Fibroblast of lung (primary cell): ENCODE measurements around the gene PSMA4. TPM values are rescaled to one million over a fixed set of nuclear protein-coding genes. Genes with fewer than 3 reads are reported as not detected.

Experiments
- DNase-seq, 2 donors: peaks; one replicate each; pipeline versions ENCODE4 v3.0.0 to v3.0.0-alpha.2; 2010; ENCODE audit warnings: low read depth in 2 of 2
- H2AFZ ChIP-seq: 2 replicates; pipeline ENCODE4 v1.5.1; 2012; ENCODE audit warnings: low read length, control low read depth, inconsistent platforms
- H3K27ac ChIP-seq: 2 replicates; pipeline ENCODE4 v1.5.1; 2011; ENCODE audit warnings: low read length, control low read depth; ENCODE audit not compliant: insufficient read depth
- H3K27me3 ChIP-seq: 2 replicates; pipeline ENCODE4 v1.5.1; 2011; ENCODE audit warnings: mild to moderate bottlenecking, low read length; ENCODE audit not compliant: control insufficient read depth, insufficient read depth
- H3K36me3 ChIP-seq: 2 replicates; pipeline ENCODE4 v1.5.1; 2011; ENCODE audit warnings: low read length; ENCODE audit not compliant: control insufficient read depth, insufficient read depth
- H3K4me1 ChIP-seq: 2 replicates; pipeline ENCODE4 v1.5.1; 2011; ENCODE audit warnings: low read length; ENCODE audit not compliant: control insufficient read depth, insufficient read depth; ENCODE audit errors: extremely low read depth
- H3K4me2 ChIP-seq: 2 replicates; pipeline ENCODE4 v1.5.1; 2011; ENCODE audit warnings: low read length, control low read depth; ENCODE audit not compliant: insufficient read depth; ENCODE audit errors: extremely low read depth
- H3K4me3 ChIP-seq, 4 experiments: fragments of 200-600 bp in 1 of 4; sonication (generic) in 1 of 4; replicated peaks in 1 of 4; 2 replicates each; pipeline ENCODE4 v1.5.1; 2011 to 2016; ENCODE audit warnings: low read length in 4 of 4, low read depth in 3 of 4, mild to moderate bottlenecking in 3 of 4, control low read depth in 2 of 4, inconsistent platforms in 1 of 4, mixed read lengths in 1 of 4; ENCODE audit not compliant: insufficient read depth in 1 of 4; ENCODE audit errors: control extremely low read depth in 1 of 4
- H3K79me2 ChIP-seq: 2 replicates; pipeline ENCODE4 v1.5.1; 2012; ENCODE audit warnings: mild to moderate bottlenecking, low read length, inconsistent platforms; ENCODE audit not compliant: control insufficient read depth, insufficient read depth
- H3K9ac ChIP-seq: 2 replicates; pipeline ENCODE4 v1.5.1; 2011; ENCODE audit warnings: mild to moderate bottlenecking, low read length, control low read depth; ENCODE audit not compliant: insufficient read depth
- H3K9me3 ChIP-seq: 2 replicates; pipeline ENCODE4 v1.5.1; 2012; ENCODE audit warnings: low read depth, low read length; ENCODE audit not compliant: control insufficient read depth, insufficient read depth
- H4K20me1 ChIP-seq: 2 replicates; pipeline ENCODE4 v1.5.1; 2011; ENCODE audit warnings: low read length; ENCODE audit not compliant: control insufficient read depth, insufficient read depth; ENCODE audit errors: extremely low read depth
- CTCF ChIP-seq, 2 donors: IDR thresholded peaks in 1 of 2; conservative IDR thresholded peaks in 1 of 2; 1 replicate in 1 of 2; 2 replicates in 1 of 2; pipeline ENCODE4 v1.5.1; 2011 to 2012; ENCODE audit warnings: low read length in 2 of 2, control low read depth in 1 of 2, inconsistent platforms in 1 of 2, low read depth in 1 of 2, mild to moderate bottlenecking in 1 of 2
- EZH2 ChIP-seq: IDR thresholded peaks from 2 replicates; pipeline ENCODE4 v1.5.1; 2012; ENCODE audit warnings: low read length, control low read depth, mild to moderate bottlenecking; ENCODE audit errors: missing control alignments
- polyA minus RNA-seq: library from RNA; depleted of rRNA, polyadenylated mRNA; stranded (reverse); fragments of >200 nt; gene quantifications from 2 replicates; pipeline ENCODE4 v1.2.3, GENCODE V29; 2011; ENCODE audit warnings: low replicate concordance
- polyA plus RNA-seq, 2 donors: library from polyadenylated mRNA; depleted of rRNA in 1 of 2; stranded (reverse) in 1 of 2; unstranded in 1 of 2; fragments of >200 nt; gene quantifications; 2 replicates each; pipeline ENCODE4 v1.2.1, GENCODE V29; 2011 to 2012; ENCODE audit warnings: missing spikeins in 1 of 2
- total RNA-seq: library from RNA; depleted of rRNA; stranded (reverse); fragments of >200 nt; gene quantifications from 2 replicates; pipeline ENCODE4 v1.2.1, GENCODE V29; 2014

PSMA4 gene
- total RNA-seq = 161 and 195 TPM in 2 replicates
- polyA plus RNA-seq = 404 and 413 TPM in 2 replicates
- polyA plus RNA-seq (2012) = 252 and 265 TPM in 2 replicates
- polyA minus RNA-seq = 9.9 and 17.1 TPM in 2 replicates

GRCh38 chr15:78540141-78540870 is at the start of gene PSMA4:
Gene PSMA4, plus strand, starts transcription at chr15:78540444. Its CDS starts 1,484 bp downstream, at chr15:78541928.
- peak; percentile 80 to 88 for DNase-seq
- no peaks in the 10 kb centered on the region for H3K4me1 ChIP-seq
- peak within 1 kb of the TSS; percentile 98 for H3K4me2 ChIP-seq
- H4K20me1 ChIP-seq = no peaks in the 10 kb centered on the region
- H3K36me3 ChIP-seq = peaks cover 4% of the 10 kb centered on the region
- H2AFZ ChIP-seq = peak within 1 kb of the TSS; percentile 95
- peaks cover 31% of the 10 kb centered on the region for H3K79me2 ChIP-seq
- no peaks in the 10 kb centered on the region for H3K27me3 ChIP-seq
- peak within 1 kb of the TSS; percentile 62 to 98 (median 86) for H3K4me3 ChIP-seq
- peak within 1 kb of the TSS; percentile 84 for H3K27ac ChIP-seq
- peak within 1 kb of the TSS; percentile 96 for H3K9ac ChIP-seq
- H3K9me3 ChIP-seq = no peaks in the 10 kb centered on the region
- TF ChIP-seq CTCF (conservative IDR thresholded peaks at IDR 0.05 in 1 of 2, IDR thresholded peaks at IDR 0.05 in 1 of 2; ENCODE audit: low read depth in 1 of 2, low read length in 2 of 2) = no peak
- no peak for TF ChIP-seq EZH2

GRCh38 chr15:78492872-78493271 is 47.4 kb upstream of the PSMA4 start:
- DNase-seq = peak; percentile 39 to 51
- H3K27ac ChIP-seq = no peak overlapping the region

More at GRCh38 chr15:78492872-78493271, 47.4 kb upstream of the PSMA4 start:
- Histone ChIP-seq H3K4me3 (no peak overlapping the region), H3K9ac (no peak overlapping the region), H3K9me3 (no peaks in the 10 kb centered on the region), H3K4me1 (no peaks in the 10 kb centered on the region), H3K36me3 (peaks cover 7% of the 10 kb centered on the region), H3K4me2 (no peak overlapping the region), H3K79me2 (no peaks in the 10 kb centered on the region), H2AFZ (no peak overlapping the region), H3K27me3 (no peaks in the 10 kb centered on the region), H4K20me1 (no peaks in the 10 kb centered on the region)
- TF ChIP-seq EZH2 (no peak), CTCF (conservative IDR thresholded peaks at IDR 0.05 in 1 of 2, IDR thresholded peaks at IDR 0.05 in 1 of 2; ENCODE audit: low read depth in 1 of 2, low read length in 2 of 2) (no peak)
